Activated T-cell treated with anti-CD3 and anti-CD28 coated beads for 4 hours (primary cell): ENCODE results near the gene SNX14.
"Not testable (repeated sequence)": the region's sequence is repeated elsewhere in the genome, so short reads cannot be mapped to it uniquely, and the experiment has no call there.

ENCODE experiments used
- DNase-seq: peaks from one replicate; pipeline ENCODE4 v3.0.0-alpha.2; 2020

The SNX14 gene, protein sequence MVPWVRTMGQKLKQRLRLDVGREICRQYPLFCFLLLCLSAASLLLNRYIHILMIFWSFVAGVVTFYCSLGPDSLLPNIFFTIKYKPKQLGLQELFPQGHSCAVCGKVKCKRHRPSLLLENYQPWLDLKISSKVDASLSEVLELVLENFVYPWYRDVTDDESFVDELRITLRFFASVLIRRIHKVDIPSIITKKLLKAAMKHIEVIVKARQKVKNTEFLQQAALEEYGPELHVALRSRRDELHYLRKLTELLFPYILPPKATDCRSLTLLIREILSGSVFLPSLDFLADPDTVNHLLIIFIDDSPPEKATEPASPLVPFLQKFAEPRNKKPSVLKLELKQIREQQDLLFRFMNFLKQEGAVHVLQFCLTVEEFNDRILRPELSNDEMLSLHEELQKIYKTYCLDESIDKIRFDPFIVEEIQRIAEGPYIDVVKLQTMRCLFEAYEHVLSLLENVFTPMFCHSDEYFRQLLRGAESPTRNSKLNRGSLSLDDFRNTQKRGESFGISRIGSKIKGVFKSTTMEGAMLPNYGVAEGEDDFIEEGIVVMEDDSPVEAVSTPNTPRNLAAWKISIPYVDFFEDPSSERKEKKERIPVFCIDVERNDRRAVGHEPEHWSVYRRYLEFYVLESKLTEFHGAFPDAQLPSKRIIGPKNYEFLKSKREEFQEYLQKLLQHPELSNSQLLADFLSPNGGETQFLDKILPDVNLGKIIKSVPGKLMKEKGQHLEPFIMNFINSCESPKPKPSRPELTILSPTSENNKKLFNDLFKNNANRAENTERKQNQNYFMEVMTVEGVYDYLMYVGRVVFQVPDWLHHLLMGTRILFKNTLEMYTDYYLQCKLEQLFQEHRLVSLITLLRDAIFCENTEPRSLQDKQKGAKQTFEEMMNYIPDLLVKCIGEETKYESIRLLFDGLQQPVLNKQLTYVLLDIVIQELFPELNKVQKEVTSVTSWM

DNA sequence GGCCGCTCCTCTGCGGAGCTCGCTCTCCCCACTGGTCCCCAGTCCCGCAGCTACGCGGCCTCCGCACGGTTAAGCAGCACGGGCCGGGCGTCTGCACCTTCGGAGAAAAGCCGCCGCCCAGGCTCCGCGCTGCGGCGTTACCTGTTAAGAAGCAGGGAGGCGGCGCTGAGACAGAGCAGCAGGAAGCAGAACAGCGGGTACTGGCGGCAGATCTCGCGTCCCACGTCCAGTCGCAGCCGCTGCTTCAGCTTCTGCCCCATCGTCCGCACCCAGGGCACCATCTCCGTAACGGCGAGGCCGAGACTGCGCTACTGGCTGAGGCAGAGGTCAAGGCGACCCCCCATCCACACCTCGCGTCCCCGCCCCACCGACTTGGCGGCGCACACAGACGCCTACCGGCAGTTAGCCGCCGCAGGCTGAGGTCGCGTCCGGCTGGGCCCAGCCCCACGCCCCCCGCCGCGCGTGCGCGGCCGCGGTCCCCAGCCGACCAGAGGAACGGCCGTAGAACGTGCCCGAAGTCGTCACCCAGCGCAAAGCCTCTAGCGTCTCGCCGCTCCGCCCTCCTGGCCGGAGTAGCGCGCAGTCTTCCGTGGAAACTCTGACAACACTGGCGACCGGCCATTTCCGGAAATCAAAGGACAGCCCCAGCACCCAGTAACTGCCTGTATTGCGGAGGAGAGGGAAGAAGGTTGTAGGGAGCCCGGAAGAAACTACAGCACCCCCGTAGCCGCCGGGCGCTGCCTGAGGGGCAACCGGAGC lies at the start of gene SNX14:
Gene SNX14 (minus strand): TSS at position 421 of the 759 bp plus-strand sequence. CDS start 140 bp downstream, at position 281.
- peak; percentile 54 for DNase-seq

DNA sequence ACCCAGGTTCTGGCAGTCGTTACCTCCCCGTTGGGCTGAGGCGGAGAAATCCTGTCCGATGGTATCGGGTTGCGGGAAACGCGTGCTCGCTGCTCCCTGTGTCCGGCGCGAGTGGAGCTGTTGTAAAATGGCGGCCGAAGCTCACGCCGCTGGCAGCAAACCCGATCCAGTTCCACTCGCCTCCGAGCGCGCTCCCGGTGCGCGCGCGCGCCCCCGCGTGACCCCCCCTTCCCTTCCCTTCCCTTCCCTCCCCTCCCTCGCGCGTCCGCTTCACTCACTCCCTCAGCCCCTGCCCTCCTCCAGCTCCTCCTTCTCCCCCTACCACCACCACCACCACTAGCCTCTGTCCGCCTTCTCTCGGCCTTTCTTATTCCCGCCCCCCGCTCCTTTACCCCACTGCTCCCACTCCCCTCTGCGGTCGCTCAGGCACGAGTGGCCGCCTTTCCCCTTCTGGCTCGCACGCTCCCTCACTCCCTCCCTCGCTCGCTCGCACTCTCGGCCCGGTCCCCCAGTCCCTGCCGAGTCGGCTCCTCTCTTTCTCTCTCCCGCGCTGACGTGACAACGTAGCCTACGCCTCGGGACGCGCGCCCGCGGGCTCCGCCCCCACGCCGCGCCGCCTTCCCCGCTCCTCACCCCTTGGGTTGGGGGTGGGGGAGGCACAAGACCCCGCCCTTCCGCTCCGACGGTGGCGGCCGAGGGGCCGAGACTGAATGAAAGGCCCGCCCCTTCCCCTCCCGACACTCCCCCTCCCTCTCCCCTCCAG lies 49.3 kb upstream of the SNX14 start, which contains the start of gene SYNCRIP:
Gene SYNCRIP (minus strand): TSS at position 113 of the 763 bp plus-strand sequence. CDS start 1,447 bp downstream, outside the sequence.
- DNase-seq, result peak; percentile 97

DNA sequence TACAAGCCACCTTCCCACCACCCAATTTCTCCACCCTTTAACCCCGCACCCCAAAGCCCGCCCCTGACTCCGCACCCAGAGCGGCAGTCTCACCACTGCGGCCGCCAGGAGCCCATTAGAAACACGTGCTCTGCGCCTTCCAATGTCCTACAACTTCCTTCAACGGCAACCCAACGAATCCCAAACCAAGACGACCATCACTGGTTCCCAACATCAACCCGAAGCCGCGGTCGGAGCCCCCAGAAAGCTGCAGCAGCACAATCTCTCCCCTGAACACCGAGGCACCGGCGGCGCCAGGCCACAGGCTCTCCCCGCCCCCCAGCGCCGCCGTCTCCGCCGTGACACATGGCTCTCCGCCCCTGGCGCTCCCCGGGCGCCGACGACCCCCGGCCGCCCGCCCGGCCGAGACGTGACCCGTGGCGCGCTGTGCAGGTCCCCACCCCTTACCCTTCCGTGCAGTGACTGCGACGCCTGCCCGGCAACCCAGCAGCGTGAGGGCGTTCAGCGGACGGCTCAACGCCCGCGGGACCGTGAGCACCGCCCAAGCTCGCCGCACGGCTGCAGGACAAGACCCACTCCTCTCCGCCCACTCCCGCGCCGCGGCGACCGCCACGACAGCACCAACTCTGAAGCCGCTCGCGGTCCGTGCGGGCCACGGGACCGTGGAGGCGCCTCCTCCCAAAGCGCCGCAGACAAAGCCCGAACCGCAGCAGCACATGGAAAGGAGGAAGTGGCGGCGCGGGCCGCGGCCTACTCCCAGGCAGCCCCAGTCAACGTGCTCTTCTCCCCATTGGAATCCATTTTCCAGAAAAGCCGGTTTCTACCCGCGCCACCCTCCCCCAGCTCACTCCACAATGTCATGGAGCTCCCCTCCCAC lies 48.5 kb upstream of the SNX14 start:
- DNase-seq, result peak; percentile 48

DNA sequence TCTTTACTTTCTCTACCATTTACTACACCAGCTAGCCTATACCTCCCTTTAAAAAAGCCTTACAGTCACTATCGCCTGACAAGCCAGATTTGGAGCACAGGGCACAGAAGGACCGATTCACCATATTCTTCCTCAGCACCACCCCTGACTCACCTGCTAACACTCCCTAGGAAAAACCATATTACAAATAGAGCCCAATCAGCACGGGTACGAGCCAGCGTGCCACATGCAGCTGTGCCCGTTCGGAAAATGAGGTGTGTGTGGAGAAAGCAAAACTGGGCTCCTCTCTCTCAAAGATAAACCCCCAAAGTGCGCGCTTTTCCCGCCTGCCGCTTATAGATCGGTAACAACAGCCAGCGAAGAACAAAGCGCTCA lies 47.9 kb upstream of the SNX14 start:
- no peak for DNase-seq

DNA sequence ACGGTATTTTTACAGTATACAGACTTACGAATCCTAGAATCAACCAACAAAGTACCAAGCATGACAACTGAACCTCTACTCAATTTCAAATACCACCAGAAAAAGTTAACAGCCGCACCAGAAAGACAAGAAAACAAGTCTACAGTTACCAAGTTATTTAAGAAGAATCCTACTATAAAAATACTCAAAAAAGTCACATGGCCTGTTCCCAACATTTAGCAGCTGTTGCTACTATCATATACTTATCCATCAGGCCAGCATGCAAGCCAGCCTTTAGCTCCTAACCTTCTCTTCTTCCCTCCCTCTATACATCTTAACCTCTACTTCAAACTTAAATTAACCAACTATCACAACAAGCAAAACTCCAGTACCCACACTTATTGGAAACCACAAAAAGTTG lies 47.2 kb upstream of the SNX14 start:
- no peak for DNase-seq

DNA sequence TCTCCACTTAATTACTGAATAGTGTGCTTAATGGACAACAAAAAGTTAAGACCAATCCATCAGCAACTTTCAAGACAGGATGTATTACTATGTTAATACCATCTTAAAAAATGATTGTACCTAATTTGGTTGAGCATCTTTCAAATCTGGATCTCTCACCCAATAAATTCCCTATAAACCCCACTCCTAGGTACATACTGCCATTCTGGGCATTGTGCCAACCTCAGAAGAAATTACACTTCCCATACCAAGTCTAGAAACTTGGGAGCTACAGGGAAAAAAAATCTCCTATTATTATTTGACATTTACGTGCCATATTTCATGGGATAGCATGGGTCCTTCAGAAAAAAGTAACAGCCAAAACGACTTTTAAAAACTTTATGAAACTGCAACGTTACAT lies 43.9 kb upstream of the SNX14 start:
- DNase-seq, result no peak

DNA sequence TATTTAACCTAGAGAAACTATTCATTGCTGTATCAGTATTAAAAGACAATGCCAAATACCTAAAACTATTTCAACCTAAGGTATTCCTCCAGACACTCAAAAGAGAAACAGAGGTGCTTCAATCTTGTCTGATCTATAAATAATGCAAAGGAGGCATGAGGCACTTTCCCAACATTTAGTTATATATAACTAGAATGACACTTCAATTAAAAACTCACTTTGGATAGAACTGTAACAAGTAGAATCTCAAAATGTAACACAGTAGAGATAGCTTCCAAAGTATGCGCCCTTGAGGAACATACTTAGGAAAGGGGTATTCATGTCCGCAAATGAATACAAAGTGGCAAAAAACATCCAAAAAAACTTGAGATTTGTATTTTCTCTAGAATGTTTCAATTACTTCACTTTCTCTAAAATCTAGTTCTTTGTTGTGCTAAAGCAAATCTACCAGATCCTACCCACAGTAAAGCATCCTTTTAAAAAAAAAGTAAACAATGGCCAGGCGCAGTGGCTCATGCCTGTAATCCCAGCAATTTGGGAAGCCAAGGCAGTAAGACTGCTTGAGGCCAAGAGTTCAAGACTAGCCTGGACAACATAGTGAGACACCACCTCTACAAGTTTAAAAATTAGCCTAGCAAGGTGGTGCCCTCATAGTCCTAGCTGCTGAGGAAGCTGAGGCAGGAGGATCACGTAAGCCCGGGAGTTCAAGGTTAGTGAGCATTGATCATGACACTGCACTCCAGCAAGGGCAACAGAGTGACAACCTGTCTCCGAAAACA lies 38.7 kb upstream of the SNX14 start:
- no peak for DNase-seq

DNA sequence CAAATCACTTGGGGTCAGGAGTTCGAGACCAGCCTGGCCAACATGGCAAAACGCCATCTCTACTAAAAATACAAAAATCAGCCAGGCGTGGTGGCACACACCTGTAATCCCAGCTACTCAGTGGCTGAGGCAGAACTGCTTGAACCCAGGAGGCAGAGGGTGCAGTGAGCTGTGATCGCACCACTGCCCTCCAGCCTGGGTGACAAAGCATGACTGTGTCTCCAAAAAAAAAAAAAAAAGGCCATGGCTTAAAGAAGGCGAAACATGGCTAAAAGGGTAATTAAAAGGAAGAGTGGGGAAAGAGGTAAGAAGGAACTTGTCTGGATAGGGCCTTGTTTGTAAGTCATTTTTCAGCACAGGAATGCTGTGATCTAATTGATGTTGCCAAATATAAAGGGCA lies 37.5 kb upstream of the SNX14 start:
- DNase-seq, result not testable (repeated sequence)

DNA sequence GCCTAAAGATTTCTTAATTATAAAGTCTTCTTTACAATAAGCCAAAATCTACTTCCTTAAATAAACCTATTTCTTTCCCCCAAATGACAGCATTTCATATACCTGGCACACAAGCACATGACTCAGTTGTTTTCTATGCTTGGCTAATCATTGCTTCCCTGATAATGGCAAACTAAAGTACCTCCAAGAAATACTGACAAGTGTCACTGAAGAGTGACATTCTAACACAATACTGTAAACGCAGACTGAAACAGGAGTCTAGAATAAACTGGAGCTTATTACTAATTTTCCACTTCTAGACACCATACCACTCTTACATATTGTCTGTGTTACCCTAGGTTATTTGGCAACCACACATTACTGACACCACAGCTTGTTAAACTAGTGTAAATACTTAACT lies 34.7 kb upstream of the SNX14 start:
- no peak for DNase-seq

DNA sequence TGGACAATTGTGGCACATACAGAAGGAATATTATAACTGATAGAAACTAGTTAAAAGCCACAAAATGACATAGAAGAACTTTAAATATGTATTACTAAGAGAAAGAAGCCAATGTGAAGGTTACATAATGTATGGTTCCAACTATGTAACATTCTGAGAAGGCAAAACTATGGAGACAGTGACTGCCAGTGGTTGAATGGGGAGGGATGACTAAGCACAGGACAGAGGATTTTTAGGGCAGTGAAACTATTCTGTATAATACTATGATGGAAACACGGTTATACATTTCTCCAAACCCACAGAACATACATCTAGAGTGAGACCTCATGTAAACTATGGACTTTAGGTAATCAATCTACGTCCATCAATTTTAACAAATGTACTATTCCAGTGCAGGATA lies 26.6 kb upstream of the SNX14 start:
- no peak for DNase-seq

DNA sequence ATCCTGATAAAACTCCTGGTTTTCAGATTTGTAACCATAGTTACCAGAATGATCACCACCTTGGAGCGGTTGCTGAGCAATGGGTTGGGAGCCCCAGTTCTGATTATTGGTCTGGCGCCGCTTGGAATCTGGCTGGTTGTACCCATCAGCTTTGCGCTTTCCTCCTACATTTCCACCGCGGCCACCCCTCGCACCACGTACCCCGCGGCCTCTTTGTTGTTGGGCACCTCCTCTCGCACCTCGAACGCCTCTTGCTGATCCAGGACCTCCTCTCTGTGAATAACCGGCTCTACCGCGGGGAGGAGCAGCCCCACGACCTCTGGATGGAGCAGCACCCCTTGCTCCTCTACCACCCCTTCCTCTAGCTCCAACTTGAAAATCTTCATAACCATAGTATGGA lies 21.1 kb upstream of the SNX14 start:
- no peak for DNase-seq

DNA sequence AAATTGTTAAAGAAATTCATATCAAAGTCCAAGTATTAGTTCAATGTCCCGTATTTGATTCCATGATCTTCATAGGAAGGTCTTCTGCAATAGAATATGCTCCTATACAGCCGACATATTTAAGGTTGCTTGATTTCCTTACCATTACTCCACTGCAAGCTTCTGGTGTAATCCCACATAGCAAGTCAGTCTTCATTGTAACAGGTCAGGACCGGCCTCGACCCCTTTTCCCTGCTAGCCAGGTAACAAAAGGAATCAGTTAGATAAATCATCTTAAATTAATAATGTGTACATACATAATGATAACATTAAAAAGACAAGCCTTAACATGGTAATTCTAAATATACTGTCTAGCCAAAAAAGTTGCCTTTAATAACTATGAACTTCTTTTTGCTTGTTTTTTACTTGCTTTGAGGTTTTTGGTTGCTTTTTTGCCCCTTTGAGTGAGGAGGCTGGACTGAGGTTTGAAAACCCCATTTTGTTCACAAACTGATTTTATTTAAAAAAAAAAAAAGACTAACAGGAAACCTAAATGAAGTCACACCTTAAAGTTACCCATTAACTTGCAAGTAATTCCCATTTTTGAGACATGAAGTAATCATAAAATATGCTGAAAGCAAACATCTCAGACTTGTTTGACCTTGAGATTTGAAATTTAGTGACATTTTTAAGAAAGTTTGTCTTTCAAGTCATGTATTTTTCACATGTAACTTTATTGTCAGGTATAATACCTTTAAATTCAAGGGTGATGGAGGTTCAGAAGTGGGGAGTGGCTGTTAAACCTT lies 19.2 kb upstream of the SNX14 start:
- DNase-seq, result no peak

DNA sequence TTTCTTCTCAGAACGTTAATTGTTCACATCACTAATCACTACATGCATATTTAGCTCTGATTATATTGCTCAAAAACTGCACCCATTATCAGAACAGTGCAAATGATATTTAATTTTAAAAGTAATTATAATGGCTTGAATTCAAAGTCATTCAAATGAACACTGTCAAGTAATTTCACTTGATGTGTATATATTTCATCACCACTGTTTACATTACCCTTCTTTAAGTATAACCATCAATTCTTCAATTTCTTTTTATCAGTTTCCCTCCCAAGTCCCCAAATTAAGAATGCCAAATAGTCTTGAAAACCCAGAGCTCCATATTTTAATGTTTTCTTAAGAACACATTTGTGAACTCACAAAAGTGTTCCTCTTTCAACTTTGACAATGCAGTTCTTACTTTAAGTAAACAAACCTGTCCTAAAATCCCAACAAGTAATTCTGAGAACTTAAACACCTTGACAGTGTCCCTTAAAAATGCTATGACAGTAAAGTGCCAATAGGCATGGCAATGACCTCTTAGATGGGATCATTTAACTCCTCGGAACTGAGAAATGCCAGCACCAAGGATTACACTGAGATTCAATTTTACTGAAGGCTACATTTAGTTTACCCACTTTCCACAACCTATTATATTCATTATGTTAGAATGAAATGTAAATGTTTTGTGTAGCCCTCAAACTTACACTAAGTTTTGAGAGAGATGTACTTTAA lies 16.7 kb upstream of the SNX14 start:
- DNase-seq, result no peak

DNA sequence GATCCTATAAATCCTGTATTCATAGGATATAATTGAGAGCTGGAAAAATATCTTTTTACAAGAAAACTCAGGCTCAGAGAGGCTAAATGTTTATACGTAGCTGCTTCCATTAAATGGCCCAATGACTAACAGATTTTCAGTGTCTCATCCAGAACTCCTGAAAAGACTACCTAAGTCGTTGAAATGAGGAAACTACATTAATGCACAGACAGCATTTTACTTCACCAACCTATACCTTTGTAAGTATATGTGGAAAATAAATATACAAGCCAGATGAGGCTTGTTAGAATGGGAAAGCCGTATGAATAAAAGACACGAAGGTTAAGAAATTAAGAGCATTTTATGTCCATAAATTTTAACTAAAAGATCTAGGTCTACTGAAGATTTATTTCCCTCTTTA lies 8.4 kb upstream of the SNX14 start:
- no peak for DNase-seq

DNA sequence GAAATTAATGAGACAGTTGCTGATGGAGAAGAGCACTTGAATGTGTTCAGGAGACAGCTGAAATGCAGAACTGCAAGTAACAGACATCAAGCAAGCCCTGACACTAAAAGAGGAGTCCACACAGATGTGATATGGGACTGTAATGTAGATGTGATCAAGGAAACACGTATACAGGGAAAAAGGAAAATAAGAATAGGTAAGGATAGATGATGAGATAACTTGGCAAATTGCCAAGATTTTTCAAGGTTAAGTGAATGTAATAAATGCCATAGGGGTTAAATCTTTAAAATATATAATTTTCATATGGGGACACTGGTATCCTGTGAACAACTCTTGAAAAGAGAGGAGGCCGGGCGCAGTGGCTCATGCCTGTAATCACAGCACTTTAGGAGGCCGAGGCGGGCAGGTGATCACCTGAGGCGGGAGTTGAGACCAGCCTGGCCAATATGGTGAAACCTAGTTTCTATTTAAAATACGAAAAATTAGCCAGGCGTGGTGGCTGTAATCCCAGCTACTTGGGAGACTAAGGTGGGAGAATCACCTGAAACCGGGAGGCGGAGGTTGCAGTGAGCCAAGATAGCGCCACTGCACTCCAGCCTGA lies 7.2 kb upstream of the SNX14 start:
- no peak for DNase-seq

DNA sequence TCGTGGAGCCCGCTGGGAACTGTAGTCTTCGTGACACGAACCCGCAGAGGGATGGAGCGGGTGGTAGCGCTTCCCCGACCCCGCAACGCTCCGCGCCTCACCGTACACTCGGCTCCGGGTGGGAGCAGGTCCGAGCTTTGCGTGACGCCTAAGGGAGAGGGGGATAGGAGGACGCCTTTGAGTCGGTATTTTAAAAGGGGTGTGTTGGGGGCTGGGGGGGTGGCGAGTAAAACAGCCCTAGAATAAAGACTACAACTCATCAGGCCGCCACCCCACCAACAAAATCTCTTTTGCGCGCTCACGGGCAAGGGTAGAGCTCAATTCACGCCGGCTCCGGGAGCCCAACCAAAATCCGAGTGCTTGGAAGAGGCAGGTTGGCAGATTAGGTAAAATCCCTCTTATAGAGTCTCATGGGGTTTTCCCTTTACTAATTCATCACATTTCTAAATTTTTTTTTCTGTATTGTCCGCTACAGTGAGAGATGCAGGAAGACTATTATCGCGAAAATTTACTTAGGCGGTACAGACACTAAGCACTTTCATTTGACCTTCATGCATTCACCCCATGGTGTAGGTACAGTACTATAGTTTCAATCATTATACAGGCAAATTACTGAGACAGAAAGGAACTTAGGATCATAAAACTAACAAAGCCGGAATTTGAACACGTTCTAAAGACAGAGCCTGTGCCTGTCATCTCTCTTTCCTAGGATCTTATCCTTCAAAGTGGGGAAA lies 706 bp upstream of the SNX14 start:
- no peak for DNase-seq

DNA sequence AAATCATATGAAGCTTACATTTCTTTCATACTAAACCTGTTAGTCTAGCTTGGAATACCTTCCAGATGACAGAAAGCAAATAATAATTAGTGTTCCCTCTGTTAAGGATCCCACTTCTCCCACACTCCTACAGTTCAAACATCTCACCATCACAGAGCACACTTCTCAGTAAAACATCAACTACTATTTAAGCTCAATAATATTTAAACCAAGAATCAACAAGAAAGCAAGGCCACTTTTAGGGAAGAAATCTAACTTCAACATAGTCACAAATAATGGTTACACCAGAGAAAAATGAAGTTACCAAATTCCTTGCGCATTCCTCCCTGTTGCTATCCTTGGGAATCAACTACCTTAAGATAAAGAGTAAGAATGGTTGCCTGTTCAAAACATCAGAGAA lies 1.6 kb downstream of the SNX14 start:
- no peak for DNase-seq

DNA sequence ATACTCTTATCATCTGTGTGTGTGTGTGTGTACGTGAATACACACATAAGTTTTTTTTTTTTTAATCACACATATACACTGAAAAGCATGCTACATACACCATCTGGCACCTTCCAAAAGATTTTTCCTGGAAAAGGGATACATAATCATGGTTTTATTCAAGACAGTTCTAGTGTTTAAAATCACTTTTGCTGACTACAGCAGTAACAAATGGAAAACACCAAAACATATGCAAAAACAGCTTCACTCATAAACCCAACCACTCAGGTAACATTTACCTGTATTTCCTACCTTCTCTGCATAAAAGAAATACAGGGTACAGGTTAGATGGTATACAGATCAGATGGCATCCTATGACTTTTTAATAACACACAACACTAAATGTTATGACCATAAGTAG lies 2.5 kb downstream of the SNX14 start:
- no peak for DNase-seq
